Activated naive CD4-positive, alpha-beta T cell treated with anti-CD3 and anti-CD28 coated beads, Interleukin-2, amount 10 ng/mL, durations not matched to agents 5 hours and 36 hours (primary cell): ENCODE data around the gene TDRKH. TPM values are rescaled to one million over a fixed set of nuclear protein-coding genes. Genes with fewer than 3 reads are reported as not detected.

Experiments
- total RNA-seq, 2 experiments: library from RNA; stranded (reverse); gene quantifications; one replicate each; pipeline ENCODE4 v1.2.3, GENCODE V29; 2021

The TDRKH gene
- 10 to 100 TPM; 15.8 to 18.3 TPM for total RNA-seq

DNA sequence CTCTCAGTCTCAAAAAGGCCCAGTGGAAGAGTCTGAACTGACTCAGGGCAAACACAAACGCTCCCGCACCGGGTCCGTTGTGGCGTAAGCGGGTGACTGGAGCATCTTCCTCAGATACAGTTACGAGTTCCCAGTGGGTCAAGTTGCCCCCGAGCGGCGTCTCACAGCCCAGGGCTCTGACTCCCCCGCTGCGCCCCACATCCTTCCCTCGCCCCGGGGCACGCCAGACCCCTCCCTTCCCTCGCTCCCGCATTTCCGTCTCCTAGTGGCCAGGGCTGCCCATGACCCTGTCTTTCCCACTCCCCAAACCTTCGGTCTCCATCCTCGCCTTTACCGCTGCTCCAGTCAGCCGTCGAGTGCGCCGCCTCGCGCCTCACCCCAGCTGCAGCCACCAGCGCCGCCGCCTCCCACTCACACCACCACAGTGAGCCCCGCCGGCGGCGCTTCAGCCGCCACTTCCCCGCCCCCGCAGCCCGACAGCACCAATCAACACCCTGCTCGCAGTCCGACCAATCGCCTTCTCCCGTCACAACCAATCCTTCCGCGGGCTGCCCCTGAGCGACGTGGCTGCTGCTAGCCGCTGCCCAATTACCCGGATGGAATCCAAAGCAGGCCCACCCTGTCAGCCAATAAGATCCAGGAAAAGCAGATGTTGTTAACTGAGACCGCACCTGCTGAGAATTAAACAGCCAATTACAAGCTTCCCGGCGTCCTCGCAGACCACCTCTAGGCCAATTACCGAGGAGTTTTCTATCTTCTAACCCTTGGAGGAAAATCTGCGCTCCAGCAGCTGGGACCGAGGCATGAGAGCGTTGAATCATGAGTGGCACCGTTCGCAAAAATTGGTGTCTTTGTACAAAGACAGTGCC, at the start of gene TDRKH:
Gene TDRKH (minus strand): TSS at position 430 of the 869 bp plus-strand sequence. CDS start 7,478 bp downstream, outside the sequence.

GRCh38 chr1:151839457-151840403, 49.4 kb upstream of the TDRKH start, which contains the start of gene C2CD4D:
TSS of gene C2CD4D (minus strand) at chr1:151839820. CDS start at chr1:151838989, 831 bp downstream.

GRCh38 chr1:151831605-151832004, 41.3 kb upstream of the TDRKH start, which contains the start of gene RORC:
TSS of gene RORC (minus strand) at chr1:151831802. CDS start at chr1:151831764, 38 bp downstream.

DNA sequence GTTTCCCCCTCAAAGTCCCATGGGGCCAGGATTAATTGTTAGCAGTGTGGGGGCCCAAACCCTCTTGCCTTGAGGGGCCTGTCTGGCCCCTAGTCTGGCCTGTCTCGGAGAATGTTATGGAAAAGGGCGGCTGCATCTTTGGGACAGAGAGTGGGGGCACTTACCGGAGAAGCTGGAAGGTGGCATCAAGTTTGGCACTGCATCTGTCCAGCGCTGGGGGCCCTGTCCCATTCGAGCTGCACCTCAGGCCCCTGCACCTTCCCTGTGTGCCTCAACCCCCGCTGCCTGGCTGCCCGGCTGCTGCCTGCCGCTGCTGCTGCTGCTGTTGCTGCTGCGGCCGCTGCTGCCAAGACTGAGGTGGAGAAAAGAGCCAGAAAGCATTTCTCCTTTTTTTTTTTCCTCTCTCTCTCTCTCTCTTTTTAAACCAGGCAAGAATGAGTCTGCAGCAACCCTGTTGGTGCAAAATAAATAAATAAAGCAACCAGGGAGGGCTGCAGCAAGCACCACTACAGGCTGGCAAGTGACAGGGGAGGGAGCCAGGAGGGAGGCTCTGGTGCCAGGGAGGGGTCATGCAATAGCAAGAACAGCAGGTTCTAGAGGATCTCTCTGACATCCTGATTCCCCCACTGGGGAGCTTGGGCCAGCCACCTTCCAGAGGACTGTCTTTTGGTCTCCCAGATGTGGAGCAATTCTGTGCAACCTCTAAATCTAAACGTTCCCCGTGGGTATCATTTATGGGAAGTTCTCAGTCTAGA, 14.9 kb upstream of the TDRKH start, which contains the start of gene LINGO4:
Gene LINGO4 (minus strand): TSS at position 354 of the 755 bp plus-strand sequence. CDS start 2,715 bp downstream, outside the sequence.

DNA sequence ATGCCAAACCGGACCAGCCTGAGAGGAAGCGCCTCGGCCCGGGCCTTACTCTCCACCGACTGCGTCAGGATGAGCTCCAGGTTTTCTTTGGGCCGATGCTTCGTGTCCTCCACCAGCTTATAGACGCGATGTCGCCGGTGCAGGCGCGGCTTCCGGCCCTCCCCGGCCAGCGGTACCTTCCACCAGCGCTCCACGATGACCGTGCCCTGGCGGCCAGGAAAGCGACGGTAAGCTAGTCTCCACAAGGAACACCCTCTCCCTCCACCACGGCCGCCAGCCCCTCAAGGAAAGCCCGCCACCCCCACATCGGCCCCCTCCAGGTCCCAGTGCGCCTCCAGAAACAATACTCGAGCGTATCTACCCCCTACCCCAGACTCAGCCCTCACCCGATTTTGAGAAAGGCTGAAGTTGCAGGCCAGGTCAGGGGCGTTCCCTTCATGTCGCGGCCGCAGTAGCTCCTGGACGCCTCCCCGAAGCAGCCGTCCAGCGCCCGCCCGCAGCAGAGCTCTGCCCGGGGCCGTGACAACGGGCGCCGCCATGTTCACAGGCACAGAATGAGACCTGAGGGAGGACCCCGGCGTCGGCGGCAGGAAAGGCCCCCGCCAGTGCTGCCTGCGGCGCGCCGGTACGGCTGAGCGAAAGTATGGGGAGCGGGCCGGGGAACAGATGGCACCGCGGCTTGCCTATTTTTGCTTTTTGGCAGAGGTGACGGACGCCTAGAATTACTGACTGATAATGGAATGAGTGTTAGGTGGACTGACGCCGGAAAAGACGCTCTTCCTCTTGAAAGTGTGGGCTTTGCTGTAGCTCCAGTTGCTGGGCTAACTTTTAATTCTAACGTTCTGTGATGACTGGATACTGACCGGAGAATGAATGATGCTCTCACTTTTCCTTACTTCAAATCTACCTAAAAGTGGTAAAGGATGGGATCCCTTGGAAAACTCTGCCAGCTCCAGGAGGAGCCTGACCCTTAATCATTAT, 27.1 kb downstream of the TDRKH start, which contains the start of gene MRPL9:
Gene MRPL9 (minus strand): TSS at position 556 of the 981 bp plus-strand sequence. CDS start 17 bp downstream, at position 539.

Other genes with a start within 250 kb of the TDRKH start
- gene SNX27, start 178.4 kb downstream of the TDRKH start, total RNA-seq: 10 to 100 TPM; 21.7 to 22.9 TPM
- not detected for gene CELF3, start 73.7 kb downstream of the TDRKH start, total RNA-seq
- not detected for gene RIIAD1, start 69.0 kb downstream of the TDRKH start, total RNA-seq
- gene MRPL9, start 27.0 kb downstream of the TDRKH start, total RNA-seq: 100 to 1,000 TPM in 1 of 2 experiments, 10 to 100 TPM in 1; 89.4 to 105 TPM
- under 1 TPM; 0.10 TPM for gene LINGO4, start 14.9 kb upstream of the TDRKH start, total RNA-seq
- under 1 TPM; 0.70 to 0.76 TPM for gene RORC, start 41.3 kb upstream of the TDRKH start, total RNA-seq
- gene C2CD4D, start 49.3 kb upstream of the TDRKH start, total RNA-seq: under 1 TPM; 0.51 to 0.55 TPM
- not detected for gene THEM5, start 63.2 kb upstream of the TDRKH start, total RNA-seq
- gene THEM4, start 119.0 kb upstream of the TDRKH start, total RNA-seq: 10 to 100 TPM; 24.7 to 25.8 TPM
- gene S100A10, start 203.4 kb upstream of the TDRKH start, total RNA-seq: 100 to 1,000 TPM; 489 to 516 TPM
- 100 to 1,000 TPM; 304 to 323 TPM for gene S100A11, start 246.5 kb upstream of the TDRKH start, total RNA-seq